HG03045 (cell line): ENCODE results near the gene RSRP1.
"Not testable (repeated sequence)": the region's sequence is repeated elsewhere in the genome, so short reads cannot be mapped to it uniquely, and the experiment has no call there.

ENCODE experiments used
- ATAC-seq: cut with Tn5 transposase; IDR thresholded peaks from one replicate; pipeline ENCODE4 v1.9.1; 2021; ENCODE audit warnings: mild to moderate bottlenecking, moderate library complexity; ENCODE audit not compliant: unreplicated experiment

RSRP1 gene, protein sequence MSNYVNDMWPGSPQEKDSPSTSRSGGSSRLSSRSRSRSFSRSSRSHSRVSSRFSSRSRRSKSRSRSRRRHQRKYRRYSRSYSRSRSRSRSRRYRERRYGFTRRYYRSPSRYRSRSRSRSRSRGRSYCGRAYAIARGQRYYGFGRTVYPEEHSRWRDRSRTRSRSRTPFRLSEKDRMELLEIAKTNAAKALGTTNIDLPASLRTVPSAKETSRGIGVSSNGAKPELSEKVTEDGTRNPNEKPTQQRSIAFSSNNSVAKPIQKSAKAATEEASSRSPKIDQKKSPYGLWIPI

DNA sequence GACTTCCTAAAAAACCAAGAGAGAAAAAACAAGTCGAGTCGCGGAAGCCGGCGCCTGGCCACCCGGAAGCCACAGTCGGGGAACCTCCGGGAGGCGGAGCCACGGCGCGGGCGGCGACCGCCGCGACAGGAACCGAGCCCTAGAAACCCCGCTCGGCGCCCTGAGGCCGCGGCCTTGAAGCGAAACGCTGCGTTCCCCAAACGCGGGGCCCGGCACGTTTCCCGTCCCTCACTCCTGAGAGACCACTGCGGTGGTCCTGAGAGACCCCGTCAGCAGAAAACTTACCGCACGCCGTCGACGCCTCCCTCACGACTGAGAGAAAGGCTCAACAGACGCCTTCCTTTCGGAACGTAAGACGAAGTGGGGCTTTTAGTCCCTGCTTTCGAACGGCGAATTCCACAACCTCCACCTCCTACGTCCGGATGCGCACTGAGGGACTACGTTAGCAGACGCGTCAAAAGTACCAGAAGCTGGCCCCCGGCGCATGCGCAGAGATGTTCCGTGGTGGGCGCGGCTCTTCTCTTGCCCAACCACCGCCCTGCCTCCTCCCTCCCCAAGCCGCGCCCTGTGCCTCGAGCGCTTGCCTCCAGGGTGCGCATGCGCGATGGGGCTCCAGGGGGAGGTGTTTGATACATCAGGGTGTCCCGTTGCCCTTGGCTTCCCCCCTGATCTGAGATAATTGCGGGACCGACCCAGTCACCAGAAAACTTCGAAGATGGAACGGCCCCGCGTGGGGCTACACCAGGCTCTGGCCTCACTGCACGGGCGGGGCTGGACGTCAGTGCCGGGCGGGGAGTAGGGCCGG lies at the start of gene RSRP1:
TSS of gene RSRP1 (minus strand) at position 431 of the 805 bp plus-strand sequence. CDS start 491 bp downstream, outside the sequence.
- peak; percentile 86 for ATAC-seq

- not testable (repeated sequence) for ATAC-seq
These were observed 49.2 kb upstream of the RSRP1 start for GRCh38 chr1:25296501-25296900.

GRCh38 chr1:25294889-25295826 lies 47.9 kb upstream of the RSRP1 start:
- not testable (repeated sequence) for ATAC-seq

DNA sequence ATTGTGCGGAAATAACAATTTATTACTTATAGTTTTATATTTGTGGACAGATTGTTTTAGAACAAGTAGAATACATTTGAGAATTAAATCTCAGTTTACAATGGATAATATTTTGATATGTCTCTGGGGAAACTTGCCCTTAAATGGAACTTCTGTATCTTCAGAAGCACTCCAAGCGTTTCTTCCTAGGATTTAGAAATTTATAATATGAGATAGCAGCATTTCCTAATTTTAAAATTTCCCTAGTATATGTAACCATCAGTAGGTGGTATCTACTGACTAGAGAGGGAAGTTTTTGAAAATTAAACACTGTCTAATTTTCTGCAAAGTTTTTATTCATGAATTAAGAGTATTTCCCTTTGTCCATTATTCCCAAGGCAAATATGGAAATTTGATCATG lies 46.2 kb upstream of the RSRP1 start:
- not testable (repeated sequence) for ATAC-seq

DNA sequence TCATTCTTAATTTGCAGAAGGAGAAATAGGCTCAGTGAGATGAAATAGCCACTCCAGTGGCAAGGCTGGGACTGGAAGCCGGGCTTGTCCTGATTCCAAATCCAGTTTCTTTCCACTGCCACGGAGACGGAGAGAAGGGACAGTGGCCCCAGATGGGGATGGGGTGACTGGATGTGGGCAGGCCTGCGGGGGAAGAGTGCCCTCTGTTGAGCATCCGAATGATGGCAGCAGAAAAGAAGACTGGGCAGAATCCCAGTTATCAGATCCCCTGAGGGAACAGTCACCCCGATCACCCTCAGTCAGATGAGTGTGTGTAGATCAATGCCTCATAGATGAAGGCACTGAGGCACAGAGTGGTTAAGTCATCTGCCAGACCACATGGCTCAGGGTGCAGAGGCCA lies 42.8 kb upstream of the RSRP1 start:
- not testable (repeated sequence) for ATAC-seq

GRCh38 chr1:25288573-25289101 lies 41.4 kb upstream of the RSRP1 start:
- ATAC-seq: not testable (repeated sequence)

DNA sequence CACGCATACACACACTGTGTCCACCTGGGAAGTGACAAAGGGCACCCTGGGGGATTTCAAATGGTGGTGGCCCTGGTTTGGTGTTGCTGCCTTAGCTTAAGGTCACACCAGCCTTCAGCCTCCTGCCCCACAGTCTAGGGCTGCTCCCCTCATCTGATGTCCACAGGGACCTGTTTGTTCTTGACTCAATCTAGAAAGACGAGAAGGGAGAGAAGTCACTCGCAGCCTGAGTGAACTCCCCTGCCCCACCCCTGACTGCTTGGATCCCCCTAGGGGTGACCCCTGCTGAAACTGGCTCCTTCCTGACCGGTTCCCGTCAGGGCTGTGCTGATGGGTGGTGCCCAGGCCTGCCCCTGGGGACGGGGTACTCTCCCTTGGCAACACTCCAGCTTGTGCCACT lies 39.9 kb upstream of the RSRP1 start:
- ATAC-seq: not testable (repeated sequence)

DNA sequence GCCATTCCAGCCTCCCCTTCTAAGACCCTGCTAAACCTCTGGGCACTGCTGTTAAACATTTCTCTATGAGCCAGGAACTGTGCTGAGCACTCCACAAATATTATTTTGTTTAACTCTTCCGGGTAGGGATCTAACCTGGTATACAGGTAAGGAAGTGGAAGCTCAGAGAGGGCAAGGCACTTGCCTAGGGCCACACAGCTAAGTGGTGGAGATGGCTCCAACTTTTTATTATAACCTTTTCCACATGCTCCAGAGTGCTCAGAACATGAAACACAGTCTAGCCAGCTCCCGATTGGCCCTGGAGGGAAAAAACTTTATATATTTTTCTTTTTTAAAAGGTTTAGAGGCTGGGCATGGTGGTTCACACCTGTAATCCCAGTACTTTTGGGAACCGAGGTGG lies 38.6 kb upstream of the RSRP1 start:
- ATAC-seq: not testable (repeated sequence)

GRCh38 chr1:25279693-25280111 lies 32.4 kb upstream of the RSRP1 start:
- not testable (repeated sequence) for ATAC-seq

DNA sequence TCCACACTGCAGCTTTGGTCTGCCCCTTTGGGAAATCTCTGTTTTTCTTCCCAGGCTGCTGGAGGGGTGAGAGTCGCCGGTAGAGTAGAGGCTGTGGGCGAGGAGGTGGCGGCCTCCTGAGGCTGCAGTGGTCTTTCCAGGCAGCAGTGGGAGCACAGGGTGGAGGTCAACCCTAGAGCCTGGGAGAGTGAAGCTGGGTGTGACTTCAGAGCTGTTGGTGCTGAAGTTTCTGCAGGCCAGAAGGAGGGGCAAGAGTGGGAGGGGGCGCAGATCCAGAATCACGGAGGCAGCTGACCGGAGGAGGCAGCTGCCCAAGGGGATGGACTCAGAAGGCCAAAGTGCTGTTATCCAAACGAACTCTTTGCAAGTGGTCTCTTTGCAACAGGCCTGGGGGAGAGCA lies 31.5 kb upstream of the RSRP1 start:
- not testable (repeated sequence) for ATAC-seq

DNA sequence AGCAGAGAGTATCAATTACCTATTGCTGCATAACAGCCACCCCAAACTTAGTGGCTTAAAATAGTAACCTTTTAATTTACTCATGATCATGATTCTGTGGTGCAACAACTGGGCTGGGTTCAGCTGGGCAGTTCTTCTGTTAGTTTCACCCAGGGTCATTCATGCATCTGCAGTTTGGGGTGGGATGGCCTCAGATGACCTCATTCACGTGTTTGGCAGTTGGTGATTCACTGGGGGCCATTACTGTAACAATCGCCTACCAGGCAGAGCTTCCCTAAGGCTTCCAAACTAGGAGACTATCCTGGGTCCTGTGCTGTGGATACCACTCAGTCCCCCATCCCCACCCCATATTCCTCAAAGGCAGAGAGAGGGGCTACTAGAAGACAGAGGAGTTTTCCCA lies 31.1 kb upstream of the RSRP1 start:
- ATAC-seq: not testable (repeated sequence)

DNA sequence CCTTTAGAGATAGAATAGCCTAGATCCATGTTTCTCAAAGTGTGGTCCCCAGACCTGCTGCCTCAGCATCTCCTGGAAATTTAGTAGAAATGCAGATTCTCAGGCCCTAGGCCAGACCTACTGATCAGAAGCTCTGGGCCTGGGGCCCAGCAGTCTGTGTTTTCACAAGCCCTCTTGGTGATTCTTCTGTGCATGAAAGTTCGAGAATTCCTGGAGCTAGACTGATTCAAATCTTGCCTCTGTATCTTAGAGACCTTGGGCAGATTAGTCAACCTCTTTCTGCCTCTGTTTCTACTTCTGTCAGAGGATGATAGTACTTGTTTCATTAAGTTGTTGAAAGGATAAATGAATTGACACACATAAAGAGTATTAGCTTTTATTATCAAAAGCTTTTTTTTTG lies 30.0 kb upstream of the RSRP1 start:
- not testable (repeated sequence) for ATAC-seq

DNA sequence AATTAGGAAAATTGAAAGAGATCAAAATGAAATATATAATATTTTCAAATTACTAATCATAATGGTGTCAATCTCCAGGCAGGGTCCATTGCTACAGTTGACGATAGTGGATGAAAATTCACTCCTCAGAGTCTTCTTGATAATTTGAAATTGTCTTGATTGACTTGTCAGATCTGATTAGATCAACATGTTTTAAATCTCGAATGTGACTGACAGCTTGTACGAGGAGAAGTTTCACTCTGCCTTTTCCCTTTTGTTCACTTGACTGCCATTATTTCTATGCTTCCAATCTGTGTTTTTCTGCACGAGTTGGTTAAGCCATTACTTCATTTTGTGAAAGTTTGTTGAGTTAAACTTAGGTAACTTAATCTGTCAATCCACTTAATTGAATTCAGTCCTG lies 28.4 kb upstream of the RSRP1 start:
- not testable (repeated sequence) for ATAC-seq

- ATAC-seq: not testable (repeated sequence)
These were observed 25.0 kb upstream of the RSRP1 start, which contains the start of gene RHD for GRCh38 chr1:25272238-25272637. Gene RHD (plus strand): TSS chr1:25272509. CDS start chr1:25272548, 39 bp downstream.

- ATAC-seq: not testable (repeated sequence)
These were observed 21.0 kb upstream of the RSRP1 start for GRCh38 chr1:25268143-25268760.

- peak; percentile 69 for ATAC-seq
These were observed 20.3 kb upstream of the RSRP1 start for GRCh38 chr1:25267288-25268142.

- peak; percentile 36 for ATAC-seq
These were observed 19.5 kb upstream of the RSRP1 start for GRCh38 chr1:25266554-25267287.

DNA sequence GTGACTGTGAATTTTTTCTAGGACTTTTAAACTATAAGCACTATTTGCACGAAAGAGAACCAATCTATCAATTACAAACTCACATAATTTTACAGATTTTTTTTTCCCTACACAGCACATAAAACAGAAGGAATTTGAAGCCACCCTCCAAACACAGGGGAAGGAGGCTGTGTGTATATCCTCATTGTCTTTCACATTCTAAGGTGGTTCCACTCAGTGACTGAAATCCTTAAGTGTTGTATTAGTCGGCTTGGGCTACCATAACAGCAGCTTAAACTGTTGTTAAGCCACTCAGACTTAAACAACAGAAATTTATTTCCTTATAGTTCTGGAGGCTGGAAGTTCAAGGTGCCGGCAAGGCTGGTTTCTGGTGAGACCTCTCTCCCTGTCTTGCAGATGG lies 13.1 kb upstream of the RSRP1 start:
- not testable (repeated sequence) for ATAC-seq
